GM12891 (cell line): ENCODE measurements around the gene PPP1R17.

Source experiments
- PAX5 ChIP-seq: IDR thresholded peaks from 2 replicates; pipeline ENCODE4 v1.6.1; 2011; ENCODE audit warnings: low read length, moderate library complexity, mild to moderate bottlenecking; ENCODE audit not compliant: insufficient read depth, severe bottlenecking
- POLR2A ChIP-seq: IDR thresholded peaks from 2 replicates; pipeline ENCODE4 v1.6.1; 2011; ENCODE audit warnings: low read depth, low read length, control low read depth
- POLR2AphosphoS5 ChIP-seq: IDR thresholded peaks from 2 replicates; pipeline ENCODE4 v1.6.1; 2011; ENCODE audit warnings: low read depth, low read length, control low read depth
- SPI1 ChIP-seq: IDR thresholded peaks from 2 replicates; pipeline ENCODE4 v1.6.1; 2011; ENCODE audit warnings: low read depth, low read length, control low read depth
- TAF1 ChIP-seq: IDR thresholded peaks from 2 replicates; pipeline ENCODE4 v1.6.1; 2011; ENCODE audit warnings: low read depth, low read length, control low read depth

DNA sequence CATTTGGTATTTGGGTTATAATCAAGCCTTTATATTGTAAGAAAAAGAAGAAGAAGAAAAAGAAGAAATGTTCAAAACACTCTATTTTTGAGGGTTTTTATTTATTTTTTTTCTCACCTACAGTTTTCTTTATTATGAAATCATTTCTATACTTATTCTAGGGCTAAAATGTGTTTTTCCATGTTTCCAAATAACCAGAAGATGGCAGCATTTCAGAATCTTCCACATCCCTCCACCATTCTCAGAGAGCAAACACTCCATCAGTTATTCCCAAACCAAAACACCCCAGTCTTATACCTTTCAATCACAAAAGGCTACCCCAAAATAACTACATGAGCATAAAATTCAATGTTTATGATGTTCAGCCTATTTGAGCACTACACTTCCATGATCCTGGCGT is 38.7 kb upstream of the PPP1R17 start:
- TF ChIP-seq POLR2AphosphoS5 (no peak), POLR2A (no peak), TAF1 (no peak), SPI1 (no peak), PAX5 (no peak)
